ENCODE data around the gene HSPG2. TPM values are rescaled to one million over a fixed set of nuclear protein-coding genes. Genes with fewer than 3 reads are reported as not detected.

Gene HSPG2
- total and polyA plus RNA-seq, 9 of the 15 experiments (the other 6 are each of a cell fraction or from before 2014, with no cell fraction given): 0.14 to 160 (median 15.7) TPM

DNA sequence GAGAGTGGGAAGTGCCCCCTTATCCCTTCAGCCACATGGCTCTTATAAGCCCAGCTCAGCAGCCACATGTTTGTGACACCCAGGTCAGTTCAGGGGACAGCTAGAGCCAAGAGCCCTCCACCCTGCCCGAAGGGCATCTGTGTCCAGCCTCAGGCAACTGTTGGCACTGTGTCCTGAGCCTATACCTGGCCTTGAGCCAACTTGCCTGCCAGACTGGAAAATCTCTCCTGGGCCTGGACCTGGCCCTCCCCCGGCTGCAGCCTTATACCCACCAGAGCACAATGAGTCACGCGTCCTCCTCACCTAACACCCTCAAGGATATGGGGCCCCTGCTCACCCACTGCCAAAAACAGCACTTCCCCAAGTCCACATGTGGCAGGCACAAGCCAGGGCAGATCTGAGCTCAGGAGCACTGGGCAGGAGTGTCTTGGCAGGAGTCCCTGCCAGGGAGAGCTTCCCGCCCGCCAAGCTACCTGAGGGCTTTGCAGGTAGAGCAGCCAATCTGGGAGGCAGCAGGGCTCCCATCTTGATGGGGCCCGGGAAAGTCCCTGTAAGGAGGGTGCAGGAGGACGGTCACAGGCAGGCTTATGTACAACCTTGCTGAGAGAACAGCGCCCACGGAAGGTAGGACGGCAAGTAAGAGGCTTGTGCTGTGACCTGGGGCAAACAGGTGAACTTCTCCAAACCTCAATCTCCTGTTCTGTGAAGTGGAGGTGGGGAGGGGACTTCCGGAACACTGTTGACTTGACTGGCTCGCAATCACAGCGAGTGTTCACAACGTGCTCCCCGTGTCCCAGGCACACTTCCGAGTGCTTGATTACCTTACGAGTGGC lies 19.8 kb upstream of the HSPG2 start (continued):
- no peak for TF ChIP-seq RUNX1 (IDR thresholded peaks at IDR 0.05; ENCODE audit: low read depth)
- TF ChIP-seq, protein P1, sequence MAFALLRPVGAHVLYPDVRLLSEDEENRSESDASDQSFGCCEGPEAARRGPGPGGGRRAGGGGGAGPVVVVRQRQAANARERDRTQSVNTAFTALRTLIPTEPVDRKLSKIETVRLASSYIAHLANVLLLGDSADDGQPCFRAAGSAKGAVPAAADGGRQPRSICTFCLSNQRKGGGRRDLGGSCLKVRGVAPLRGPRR (CRISPR knock-in tag; IDR thresholded peaks at IDR 0.05): no peak
- no peak for TF ChIP-seq HMBOX1 (IDR thresholded peaks at IDR 0.05)
- TF ChIP-seq RCOR1 (IDR thresholded peaks at IDR 0.05; ENCODE audit: borderline replicate concordance in 1 of 2, low read depth in 2 of 2, low read length in 2 of 2): peak in 1 of 2 experiments; percentile 19; a peak in 1 of 4 replicates
- TF ChIP-seq ATF3 (IDR thresholded peaks at IDR 0.05): peak; percentile 36
- TF ChIP-seq ATF3 (CRISPR knock-in tag; conservative IDR thresholded peaks at IDR 0.05): no peak
